Vagina (tissue), 2 donors: Measurements from ENCODE around the gene ZNF557.
"Not testable (repeated sequence)": the region's sequence is repeated elsewhere in the genome, so short reads cannot be mapped to it uniquely, and the experiment has no call there.

Source experiments
- POLR2A ChIP-seq, 2 donors: fragments of 450-650 bp; IDR thresholded peaks; one replicate each; pipeline ENCODE4 v1.6.1; 2017; ENCODE audit warnings: antibody characterized with exemption in 2 of 2, mild to moderate bottlenecking in 2 of 2, moderate library complexity in 2 of 2
- POLR2AphosphoS5 ChIP-seq, 2 donors: sonication (generic); formaldehyde crosslinking; IDR thresholded peaks; one replicate each; pipeline ENCODE4 v1.9.0; 2017; ENCODE audit warnings: antibody characterized with exemption in 2 of 2, mild to moderate bottlenecking in 2 of 2, low read depth in 1 of 2; ENCODE audit not compliant: insufficient read depth in 1 of 2
- TF ChIP-seq, protein P1 (sequence below), 3 experiments: fragments of 450-650 bp in 2 of 3; fragments of 200-600 bp in 1 of 3; sonication (generic) in 1 of 3; IDR thresholded peaks; one replicate each; pipeline ENCODE4 v1.5.1; 2017 to 2019; ENCODE audit warnings: antibody characterized with exemption in 3 of 3, mild to moderate bottlenecking in 2 of 3, moderate library complexity in 2 of 3

DNA sequence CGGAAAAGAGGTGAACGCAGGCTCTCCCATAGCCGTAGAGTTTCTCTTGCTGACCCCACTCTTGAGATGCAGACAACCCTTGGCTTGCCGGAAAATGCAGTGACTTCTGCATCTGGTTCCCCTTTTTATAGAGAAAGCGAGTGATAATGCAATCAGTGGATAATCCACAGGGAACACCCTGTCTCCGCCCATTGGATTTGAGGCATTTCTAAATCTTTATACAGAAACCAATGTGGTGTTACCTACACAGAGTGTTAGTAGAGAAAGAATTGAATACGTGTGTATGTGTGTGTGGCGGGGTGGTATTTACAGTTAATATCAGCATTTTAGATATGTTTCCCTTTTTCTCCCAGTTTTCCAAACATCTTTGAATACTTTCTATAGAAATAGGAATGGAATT, 10.9 kb upstream of the ZNF557 start, which contains the start of gene MBD3L3:
- not testable (repeated sequence) for TF ChIP-seq POLR2A (IDR thresholded peaks at IDR 0.05); POLR2AphosphoS5 (IDR thresholded peaks at IDR 0.05; ENCODE audit: insufficient read depth in 1 of 2, low read depth in 1 of 2)
- TF ChIP-seq, protein P1, sequence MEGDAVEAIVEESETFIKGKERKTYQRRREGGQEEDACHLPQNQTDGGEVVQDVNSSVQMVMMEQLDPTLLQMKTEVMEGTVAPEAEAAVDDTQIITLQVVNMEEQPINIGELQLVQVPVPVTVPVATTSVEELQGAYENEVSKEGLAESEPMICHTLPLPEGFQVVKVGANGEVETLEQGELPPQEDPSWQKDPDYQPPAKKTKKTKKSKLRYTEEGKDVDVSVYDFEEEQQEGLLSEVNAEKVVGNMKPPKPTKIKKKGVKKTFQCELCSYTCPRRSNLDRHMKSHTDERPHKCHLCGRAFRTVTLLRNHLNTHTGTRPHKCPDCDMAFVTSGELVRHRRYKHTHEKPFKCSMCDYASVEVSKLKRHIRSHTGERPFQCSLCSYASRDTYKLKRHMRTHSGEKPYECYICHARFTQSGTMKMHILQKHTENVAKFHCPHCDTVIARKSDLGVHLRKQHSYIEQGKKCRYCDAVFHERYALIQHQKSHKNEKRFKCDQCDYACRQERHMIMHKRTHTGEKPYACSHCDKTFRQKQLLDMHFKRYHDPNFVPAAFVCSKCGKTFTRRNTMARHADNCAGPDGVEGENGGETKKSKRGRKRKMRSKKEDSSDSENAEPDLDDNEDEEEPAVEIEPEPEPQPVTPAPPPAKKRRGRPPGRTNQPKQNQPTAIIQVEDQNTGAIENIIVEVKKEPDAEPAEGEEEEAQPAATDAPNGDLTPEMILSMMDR (IDR thresholded peaks at IDR 0.05), result not testable (repeated sequence)
